ENCODE measurements around the gene STK32B. TPM values are rescaled to one million over a fixed set of nuclear protein-coding genes. Genes with fewer than 3 reads are reported as not detected.

The STK32B gene
- total and polyA plus RNA-seq, 2 donors (not counting 1 experiment from before 2014, with no cell fraction given) = 0.22 to 0.30 TPM

DNA sequence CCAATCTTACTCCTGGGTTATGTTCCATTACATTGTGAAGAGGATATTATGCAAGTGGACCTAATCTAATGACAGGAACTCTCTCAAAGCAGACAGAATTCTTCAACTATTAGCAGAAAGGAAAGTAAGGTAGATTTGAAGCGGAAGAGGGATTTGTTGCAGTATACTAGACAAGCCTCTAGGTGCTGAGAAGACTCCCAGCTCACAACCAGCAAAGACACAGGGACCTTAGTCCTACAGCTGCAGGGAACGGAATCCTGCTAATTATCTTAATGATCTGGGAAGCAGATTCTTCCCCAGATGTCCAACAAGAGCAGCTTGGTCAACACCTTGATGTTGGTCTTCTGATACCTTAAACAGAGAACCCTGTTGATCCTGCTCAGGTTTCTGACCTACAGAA is 73.6 kb downstream of the STK32B start:
- H3K9ac ChIP-seq (ENCODE audit: low read length) = no peak overlapping the region
- H3K9me3 ChIP-seq (ENCODE audit: control extremely low read depth in 1 of 3, control insufficient read depth in 2 of 3, insufficient read depth in 1 of 3, low read length in 2 of 3) = peaks cover 0 to 7% (median 0%) of the 10 kb centered on the region in 3 donors
- no peak overlapping the region for H3K4me3 Mint-ChIP-seq
- ATAC-seq (ENCODE audit: low read depth) (no peak), DNase-seq (no peak)
- H3K27me3 ChIP-seq (replicated peaks in 1 of 4; ENCODE audit: control extremely low read depth in 1 of 4, control insufficient read depth in 3 of 4, insufficient read depth in 4 of 4, low read length in 3 of 4) = no peaks in the 10 kb centered on the region
- intact Hi-C loops (cut with micrococcal nuclease) = no loop called here
- H3K27ac ChIP-seq (ENCODE audit: low read length in 2 of 2) = no peak overlapping the region
- H2AFZ ChIP-seq (ENCODE audit: insufficient read depth, low read depth, low read length, poor library complexity, severe bottlenecking) = no peak overlapping the region
- H3K79me2 ChIP-seq (ENCODE audit: control insufficient read depth, insufficient read depth, low read length) = no peaks in the 10 kb centered on the region
- no peaks in the 10 kb centered on the region for H4K20me1 ChIP-seq (ENCODE audit: control insufficient read depth, insufficient read depth, low read length, poor library complexity, severe bottlenecking)
- no peak overlapping the region for H3K4me3 ChIP-seq (ENCODE audit: control extremely low read depth in 1 of 5, extremely low read depth in 1 of 5, insufficient read depth in 1 of 5, low read depth in 2 of 5, low read length in 4 of 5)
- no peak overlapping the region for H3K27ac Mint-ChIP-seq
- H3K4me1 Mint-ChIP-seq = no peaks in the 10 kb centered on the region
- no peaks in the 10 kb centered on the region for H3K36me3 ChIP-seq (replicated peaks in 1 of 2; ENCODE audit: control extremely low read depth in 1 of 2, control insufficient read depth in 1 of 2, extremely low read depth in 1 of 2, insufficient read depth in 2 of 2, low read length in 1 of 2)
- H3K4me1 ChIP-seq (ENCODE audit: control insufficient read depth in 2 of 2, insufficient read depth in 2 of 2, low read length in 2 of 2) = no peaks in the 10 kb centered on the region
- H3K27me3 Mint-ChIP-seq = peaks cover 21% of the 10 kb centered on the region
- no peak overlapping the region for H3K4me2 ChIP-seq (replicated peaks; ENCODE audit: low read depth, low read length, poor library complexity, severe bottlenecking)
- ChIA-PET POLR2A (no interaction called here), CTCF (no interaction called here)
- WGBS (ENCODE audit: insufficient coverage) = 100% methylated on average over 1 of the region's 2 CpGs
- TF ChIP-seq, protein P1, sequence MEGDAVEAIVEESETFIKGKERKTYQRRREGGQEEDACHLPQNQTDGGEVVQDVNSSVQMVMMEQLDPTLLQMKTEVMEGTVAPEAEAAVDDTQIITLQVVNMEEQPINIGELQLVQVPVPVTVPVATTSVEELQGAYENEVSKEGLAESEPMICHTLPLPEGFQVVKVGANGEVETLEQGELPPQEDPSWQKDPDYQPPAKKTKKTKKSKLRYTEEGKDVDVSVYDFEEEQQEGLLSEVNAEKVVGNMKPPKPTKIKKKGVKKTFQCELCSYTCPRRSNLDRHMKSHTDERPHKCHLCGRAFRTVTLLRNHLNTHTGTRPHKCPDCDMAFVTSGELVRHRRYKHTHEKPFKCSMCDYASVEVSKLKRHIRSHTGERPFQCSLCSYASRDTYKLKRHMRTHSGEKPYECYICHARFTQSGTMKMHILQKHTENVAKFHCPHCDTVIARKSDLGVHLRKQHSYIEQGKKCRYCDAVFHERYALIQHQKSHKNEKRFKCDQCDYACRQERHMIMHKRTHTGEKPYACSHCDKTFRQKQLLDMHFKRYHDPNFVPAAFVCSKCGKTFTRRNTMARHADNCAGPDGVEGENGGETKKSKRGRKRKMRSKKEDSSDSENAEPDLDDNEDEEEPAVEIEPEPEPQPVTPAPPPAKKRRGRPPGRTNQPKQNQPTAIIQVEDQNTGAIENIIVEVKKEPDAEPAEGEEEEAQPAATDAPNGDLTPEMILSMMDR (IDR thresholded peaks at IDR 0.05) = no peak
- TF ChIP-seq EZH2 (IDR thresholded peaks at IDR 0.05; ENCODE audit: borderline replicate concordance, insufficient read depth, low read depth, low read length, poor library complexity, severe bottlenecking) = no peak
- H3K9me3 Mint-ChIP-seq (ENCODE audit: insufficient read depth) = no peaks in the 10 kb centered on the region

- Mint-ChIP-seq H3K27me3 (peaks cover 23% of the 10 kb centered on the region), H3K4me1 (no peaks in the 10 kb centered on the region), H3K4me3 (no peak overlapping the region), H3K27ac (no peak overlapping the region), H3K9me3 (ENCODE audit: insufficient read depth) (no peaks in the 10 kb centered on the region)
- peaks cover 0 to 7% (median 0%) of the 10 kb centered on the region in 3 donors for H3K9me3 ChIP-seq (ENCODE audit: control extremely low read depth in 1 of 3, control insufficient read depth in 2 of 3, insufficient read depth in 1 of 3, low read length in 2 of 3)
- POLR2A ChIA-PET = no interaction called here
- no peak overlapping the region for H3K4me3 ChIP-seq (ENCODE audit: control extremely low read depth in 1 of 5, extremely low read depth in 1 of 5, insufficient read depth in 1 of 5, low read depth in 2 of 5, low read length in 4 of 5)
- H3K36me3 ChIP-seq (replicated peaks in 1 of 2; ENCODE audit: control extremely low read depth in 1 of 2, control insufficient read depth in 1 of 2, extremely low read depth in 1 of 2, insufficient read depth in 2 of 2, low read length in 1 of 2) = no peaks in the 10 kb centered on the region
- ATAC-seq (ENCODE audit: low read depth) (no peak), DNase-seq (no peak)
- H3K4me2 ChIP-seq (replicated peaks; ENCODE audit: low read depth, low read length, poor library complexity, severe bottlenecking) = no peak overlapping the region
- H3K4me1 ChIP-seq (ENCODE audit: control insufficient read depth in 2 of 2, insufficient read depth in 2 of 2, low read length in 2 of 2) = no peaks in the 10 kb centered on the region
- no peak overlapping the region for H3K9ac ChIP-seq (ENCODE audit: low read length)
- no peak overlapping the region for H2AFZ ChIP-seq (ENCODE audit: insufficient read depth, low read depth, low read length, poor library complexity, severe bottlenecking)
- 56% methylated on average over 4 of the region's 5 CpGs for WGBS (ENCODE audit: insufficient coverage)
- H3K27ac ChIP-seq (ENCODE audit: low read length in 2 of 2) = no peak overlapping the region
- CTCF ChIA-PET = no interaction called here
- H4K20me1 ChIP-seq (ENCODE audit: control insufficient read depth, insufficient read depth, low read length, poor library complexity, severe bottlenecking) = no peaks in the 10 kb centered on the region
- intact Hi-C loops (cut with micrococcal nuclease) = no loop called here
- TF ChIP-seq EZH2 (IDR thresholded peaks at IDR 0.05; ENCODE audit: borderline replicate concordance, insufficient read depth, low read depth, low read length, poor library complexity, severe bottlenecking) = no peak
- TF ChIP-seq, protein P1 (IDR thresholded peaks at IDR 0.05) = no peak
- no peaks in the 10 kb centered on the region for H3K79me2 ChIP-seq (ENCODE audit: control insufficient read depth, insufficient read depth, low read length)
- H3K27me3 ChIP-seq (replicated peaks in 1 of 4; ENCODE audit: control extremely low read depth in 1 of 4, control insufficient read depth in 3 of 4, insufficient read depth in 4 of 4, low read length in 3 of 4) = no peaks in the 10 kb centered on the region
These were observed 74.0 kb downstream of the STK32B start for GRCh38 chr4:5125321-5125720.
